ENCODE data around the gene SERPINB2.

SERPINB2 gene

GRCh38 chr18:63871836-63872235 lies 15.7 kb upstream of the SERPINB2 start:
- TF ChIP-seq CTCF (conservative IDR thresholded peaks at IDR 0.05; ENCODE audit: low read depth, low read length): no peak
- H3K4me3 ChIP-seq (ENCODE audit: low read depth, low read length): no peak overlapping the region
- no peak for DNase-seq (ENCODE audit: low read depth)

DNA sequence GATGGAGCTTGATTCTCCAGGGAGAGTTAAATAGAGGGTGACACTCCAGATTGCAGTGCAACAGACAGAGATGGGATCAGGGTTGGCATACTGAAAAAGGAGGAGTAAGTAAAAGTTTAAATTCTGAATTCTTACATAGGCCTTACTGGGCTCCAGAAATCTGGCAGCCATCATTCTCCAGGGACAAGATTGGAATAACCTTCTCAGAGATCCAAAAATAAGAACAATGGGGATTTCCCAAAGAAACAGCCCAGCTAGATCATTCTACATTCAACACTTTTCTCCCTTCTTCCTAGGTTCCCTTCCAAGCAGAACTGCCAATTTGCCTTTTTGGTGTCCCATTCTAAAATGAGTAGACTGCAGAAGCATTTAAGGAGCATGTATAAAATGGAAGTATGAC lies 14.9 kb upstream of the SERPINB2 start:
- H3K4me3 ChIP-seq (ENCODE audit: low read depth, low read length): no peak overlapping the region
- no peak for TF ChIP-seq CTCF (conservative IDR thresholded peaks at IDR 0.05; ENCODE audit: low read depth, low read length)
- DNase-seq (ENCODE audit: low read depth): no peak

- no peak for TF ChIP-seq CTCF (conservative IDR thresholded peaks at IDR 0.05; ENCODE audit: low read depth, low read length)
- no peak overlapping the region for H3K4me3 ChIP-seq (ENCODE audit: low read depth, low read length)
- peak; percentile 78 for DNase-seq (ENCODE audit: low read depth)
Measured at GRCh38 chr18:63878343-63878742, 9.2 kb upstream of the SERPINB2 start.

GRCh38 chr18:63878925-63879324 lies 8.6 kb upstream of the SERPINB2 start:
- H3K4me3 ChIP-seq (ENCODE audit: low read depth, low read length): no peak overlapping the region
- TF ChIP-seq CTCF (conservative IDR thresholded peaks at IDR 0.05; ENCODE audit: low read depth, low read length): no peak
- DNase-seq (ENCODE audit: low read depth): no peak

- no peak overlapping the region for H3K4me3 ChIP-seq (ENCODE audit: low read depth, low read length)
- DNase-seq (ENCODE audit: low read depth): no peak
- TF ChIP-seq CTCF (conservative IDR thresholded peaks at IDR 0.05; ENCODE audit: low read depth, low read length): no peak
Measured at GRCh38 chr18:63879709-63880108, 7.8 kb upstream of the SERPINB2 start.

GRCh38 chr18:63881851-63882250 lies 5.7 kb upstream of the SERPINB2 start:
- DNase-seq (ENCODE audit: low read depth): peak; percentile 42
- H3K4me3 ChIP-seq (ENCODE audit: low read depth, low read length): no peak overlapping the region
- TF ChIP-seq CTCF (conservative IDR thresholded peaks at IDR 0.05; ENCODE audit: low read depth, low read length): no peak

DNA sequence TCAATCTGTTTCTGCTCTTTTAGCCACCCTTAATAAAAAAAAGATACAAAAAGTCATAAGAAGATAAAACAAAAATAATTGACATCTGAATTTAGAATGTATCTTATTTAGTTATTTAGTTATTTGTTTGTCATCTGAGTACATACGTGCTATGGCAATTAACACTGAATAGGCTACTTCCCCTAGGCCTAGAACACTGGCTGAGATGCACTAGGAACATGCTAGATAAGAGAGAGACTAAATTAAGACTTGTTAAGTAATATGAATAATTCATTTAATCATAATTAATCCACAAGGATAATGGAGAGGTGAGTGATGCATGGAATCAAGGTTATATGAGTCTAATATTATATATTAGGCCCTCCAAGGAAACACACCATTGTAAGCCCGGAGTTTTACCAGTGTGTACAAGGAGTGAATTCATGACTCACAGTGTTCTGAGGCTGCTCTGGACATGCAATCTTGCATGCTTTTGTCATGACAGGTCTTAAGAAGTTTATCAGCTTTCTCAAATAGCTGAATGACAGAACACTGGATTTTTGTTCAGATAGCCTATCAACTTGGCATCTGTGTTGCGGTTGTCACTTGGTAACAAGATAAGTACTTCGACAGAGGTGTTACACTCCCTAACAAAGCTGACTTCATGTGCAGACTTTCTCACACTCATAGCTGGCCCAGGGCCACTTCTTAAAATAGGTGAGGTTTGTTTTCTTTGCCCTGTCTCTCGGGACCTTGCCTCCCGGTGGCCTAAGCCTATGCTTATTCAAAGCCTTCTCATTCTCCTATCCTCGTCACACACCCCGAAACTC lies 5.0 kb upstream of the SERPINB2 start:
- DNase-seq (ENCODE audit: low read depth): peak; percentile 93
- no peak overlapping the region for H3K4me3 ChIP-seq (ENCODE audit: low read depth, low read length)
- TF ChIP-seq CTCF (conservative IDR thresholded peaks at IDR 0.05; ENCODE audit: low read depth, low read length): no peak
